NCI-H510A (cell line): ENCODE measurements around the gene P3H2.

Source experiments
- DNase-seq: peaks from one replicate; lab custom pipeline; 2025; lab: John Stamatoyannopoulos, UW

The P3H2 gene

GRCh38 chr3:190053919-190054672, 66.6 kb downstream of the P3H2 start:
- DNase-seq: no peak

DNA sequence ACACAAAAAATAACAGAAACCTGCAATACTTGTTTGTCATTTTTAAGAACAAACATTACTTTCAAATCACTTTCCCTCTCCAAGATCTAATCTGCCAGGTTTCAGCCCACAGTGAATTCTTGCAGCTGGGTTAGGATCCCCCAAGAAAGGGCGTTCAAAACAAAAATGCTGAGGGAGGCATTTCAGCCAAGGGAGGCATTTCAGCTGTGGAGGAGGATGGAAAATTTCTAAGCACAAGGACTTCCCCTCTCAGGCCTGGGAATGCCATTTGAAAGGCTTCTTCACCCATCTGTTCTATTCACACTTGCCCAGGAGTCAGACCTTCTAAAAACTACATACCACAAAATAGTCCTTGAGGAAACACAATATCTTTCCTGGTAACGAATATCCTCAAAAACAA, 69.1 kb downstream of the P3H2 start:
- no peak for DNase-seq

- no peak for DNase-seq
Measured at GRCh38 chr3:190048932-190049441, 71.7 kb downstream of the P3H2 start.

DNA sequence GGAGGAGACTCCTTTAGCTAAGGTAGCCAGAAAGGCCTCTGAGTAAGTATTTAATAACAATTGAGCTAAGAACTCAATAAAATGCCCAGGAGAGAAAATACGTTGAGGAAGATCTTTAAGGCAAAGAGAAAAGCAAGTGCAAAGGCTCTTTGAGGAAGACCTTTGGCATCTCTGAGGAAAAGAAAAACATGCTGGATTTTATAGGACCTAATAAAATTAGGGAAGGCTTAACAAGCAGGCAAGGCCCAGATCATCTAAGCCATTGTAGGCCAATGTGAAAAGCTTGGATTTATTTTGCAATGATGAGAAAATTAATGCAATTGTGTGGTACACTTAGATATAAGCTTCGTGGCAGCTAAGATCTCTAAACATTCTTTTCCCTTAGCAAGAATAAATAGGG, 75.7 kb downstream of the P3H2 start:
- DNase-seq: no peak

DNA sequence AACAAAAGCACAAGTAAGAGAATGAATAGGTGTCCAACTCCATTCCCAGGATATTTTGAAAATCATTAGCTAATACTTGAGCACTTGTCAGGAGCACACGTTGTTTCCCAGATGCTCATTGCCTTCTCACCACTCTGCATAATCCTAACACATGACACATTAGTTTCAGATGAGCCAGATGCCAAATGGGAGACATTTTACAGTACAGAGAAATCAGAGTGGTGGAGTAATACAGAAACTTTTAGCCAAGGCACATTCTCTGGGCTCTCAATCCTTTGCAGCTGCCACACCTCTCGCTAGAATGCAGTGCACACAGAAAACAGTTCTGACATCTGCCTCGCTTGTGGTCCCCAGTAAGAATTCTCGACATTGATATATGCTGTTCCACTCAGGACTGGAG, 76.6 kb downstream of the P3H2 start:
- no peak for DNase-seq

- DNase-seq: no peak
Measured at GRCh38 chr3:190043741-190044140, 77.0 kb downstream of the P3H2 start.

DNA sequence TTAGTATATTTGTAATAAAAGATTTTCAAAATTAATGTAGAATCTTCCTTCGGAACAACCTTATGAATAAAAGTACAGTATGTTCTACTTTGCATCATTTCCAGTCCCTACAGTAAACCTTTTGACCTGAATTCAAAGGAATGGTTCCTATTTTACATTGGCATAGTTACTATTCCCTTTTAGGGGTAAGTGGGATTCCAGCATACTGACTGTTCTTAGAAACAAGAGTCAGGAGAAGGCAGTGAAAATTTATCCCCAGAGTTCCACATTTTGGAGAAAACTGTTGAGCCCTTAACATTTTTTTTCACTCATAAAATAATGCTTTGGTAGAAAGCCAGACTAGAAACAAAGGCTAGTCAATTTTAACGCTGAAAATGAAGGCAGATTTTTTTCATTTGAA, 78.1 kb downstream of the P3H2 start:
- DNase-seq: no peak

GRCh38 chr3:190041333-190042041, 79.2 kb downstream of the P3H2 start:
- no peak for DNase-seq

DNA sequence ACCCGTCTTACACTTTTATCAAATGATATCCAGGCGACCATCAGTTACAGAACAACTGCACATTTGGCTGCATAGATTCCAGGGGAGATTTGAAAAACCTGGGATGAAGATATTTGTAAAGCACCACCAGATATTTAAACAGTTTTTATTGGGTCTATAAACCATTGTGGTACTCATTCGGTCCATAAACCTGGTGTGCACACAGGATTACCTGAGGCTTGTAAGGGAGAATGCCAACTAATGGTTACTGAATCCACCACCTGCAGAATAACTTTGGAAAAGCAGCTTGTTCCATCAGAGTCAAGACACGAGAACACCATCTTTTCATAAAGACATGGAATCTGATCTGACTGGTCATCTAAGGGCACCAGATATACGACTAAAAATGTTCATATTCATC, 80.6 kb downstream of the P3H2 start:
- DNase-seq: no peak

- DNase-seq: peak; percentile 36
Measured at GRCh38 chr3:190038050-190038933, 82.4 kb downstream of the P3H2 start.

DNA sequence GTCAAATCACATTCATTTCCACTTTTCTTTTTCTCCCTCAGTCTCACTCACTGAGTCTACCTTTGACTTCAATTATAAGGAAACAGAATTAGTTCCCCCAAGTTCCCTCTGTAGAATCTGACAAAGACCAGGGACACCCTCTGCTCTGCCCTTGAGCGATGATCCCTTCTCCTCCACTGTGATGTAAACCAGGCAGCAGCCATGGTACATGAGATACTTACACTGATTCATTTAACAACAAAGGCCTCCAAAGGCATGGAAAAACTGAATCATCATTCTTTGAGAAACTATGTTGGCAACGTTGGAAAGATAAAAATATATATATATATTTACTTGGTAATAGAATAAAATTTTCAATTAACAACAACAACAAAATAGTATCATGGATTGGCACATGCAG, 84.1 kb downstream of the P3H2 start:
- DNase-seq: no peak

GRCh38 chr3:190034446-190034845, 86.3 kb downstream of the P3H2 start:
- DNase-seq: no peak

DNA sequence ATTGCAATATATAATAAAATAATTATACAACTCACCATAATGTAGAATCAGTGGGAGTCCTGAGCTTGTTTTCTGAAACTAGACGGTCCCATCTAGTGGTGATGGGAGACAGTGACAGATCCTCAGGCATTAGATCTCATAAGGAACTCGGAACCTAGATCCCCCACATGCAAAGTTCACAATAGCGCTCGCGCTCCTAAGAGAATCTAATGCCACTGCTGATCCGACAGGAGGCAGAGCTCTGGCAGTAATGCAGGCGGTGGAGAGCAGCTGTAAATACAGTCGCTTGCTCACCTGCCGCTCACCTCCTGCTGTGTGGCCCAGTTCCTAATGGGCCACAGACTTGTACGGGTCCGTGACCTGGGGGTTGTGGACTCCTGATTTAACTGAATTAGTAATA, 87.8 kb downstream of the P3H2 start:
- no peak for DNase-seq

DNA sequence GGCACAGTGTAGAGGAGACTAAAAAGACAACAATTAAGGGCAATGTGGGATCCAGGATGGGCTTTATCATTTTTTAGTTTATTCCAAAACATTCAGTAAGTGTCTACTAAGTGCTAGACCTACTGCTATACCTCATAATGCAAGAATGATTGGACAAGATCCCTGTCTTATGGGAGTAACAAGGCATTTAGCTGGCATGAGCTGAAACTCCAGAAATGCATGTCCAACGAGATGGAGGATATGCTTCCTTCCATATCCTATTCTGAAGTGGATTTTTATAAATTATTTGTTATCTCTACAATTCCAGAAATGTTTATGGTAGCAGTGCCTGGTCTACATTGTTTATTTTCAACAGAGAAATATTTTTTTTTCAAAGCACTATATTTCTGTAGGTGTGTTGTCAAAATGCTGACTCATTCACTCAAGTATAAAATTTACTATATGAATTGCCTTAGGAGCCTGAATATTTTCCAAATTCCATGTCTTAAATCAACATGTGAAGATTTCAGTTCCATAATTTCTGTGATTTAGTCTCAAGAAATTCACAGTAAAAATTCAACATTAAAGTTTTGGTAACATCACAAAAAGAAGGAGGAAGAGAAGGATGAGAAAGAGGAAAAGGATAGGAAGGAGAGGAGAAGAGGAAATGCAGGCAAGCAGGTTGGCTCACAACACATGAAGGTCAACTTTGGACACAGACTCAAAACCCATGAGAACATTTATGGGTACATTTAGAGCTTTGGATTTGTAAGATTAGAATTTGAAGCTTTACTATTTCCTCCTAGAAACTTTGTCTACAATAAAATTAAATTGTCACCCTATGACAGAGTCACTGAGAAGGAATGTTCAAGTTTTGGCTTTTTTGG, 88.6 kb downstream of the P3H2 start:
- no peak for DNase-seq

- no peak for DNase-seq
Measured at GRCh38 chr3:190027116-190027515, 93.6 kb downstream of the P3H2 start.

- DNase-seq: no peak
Measured at GRCh38 chr3:190026154-190026553, 94.5 kb downstream of the P3H2 start.

DNA sequence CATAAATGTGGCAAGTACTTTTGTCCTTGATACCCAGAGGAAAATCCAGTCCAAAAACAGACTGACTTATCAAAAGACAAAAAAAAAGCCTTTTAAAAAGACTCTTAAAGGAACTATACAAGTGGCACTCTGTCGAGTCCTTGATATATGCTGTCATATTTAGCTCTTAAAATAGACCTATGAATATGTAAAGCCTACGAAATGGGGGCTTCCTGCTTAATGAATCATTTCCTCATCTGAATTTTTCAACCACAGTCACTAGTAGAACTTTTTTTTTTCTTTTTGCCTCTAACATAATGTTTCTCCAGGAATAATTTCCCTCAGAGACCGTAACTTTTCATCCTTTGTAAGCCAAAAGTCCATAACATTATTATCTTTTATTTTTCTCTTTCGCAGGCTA, 95.8 kb downstream of the P3H2 start:
- DNase-seq: no peak

DNA sequence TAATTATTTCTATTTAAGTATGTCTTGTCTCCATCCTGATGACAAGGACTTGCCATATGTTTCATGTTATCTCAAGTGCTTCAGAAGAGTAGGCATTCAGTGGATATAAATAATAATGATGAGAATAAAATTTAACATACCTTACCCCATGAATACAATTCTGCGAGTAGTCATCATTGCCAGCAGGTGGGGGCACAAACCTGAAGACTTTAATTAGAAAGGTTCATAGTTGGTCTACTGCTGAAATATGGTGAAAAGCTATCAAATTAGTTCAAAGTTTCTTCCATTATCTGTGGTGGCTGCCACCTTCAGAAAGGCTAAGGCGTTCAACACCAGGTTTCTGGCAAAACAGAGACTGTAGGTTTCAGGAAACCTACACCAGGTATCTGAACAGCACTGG, 100.9 kb downstream of the P3H2 start:
- no peak for DNase-seq

DNA sequence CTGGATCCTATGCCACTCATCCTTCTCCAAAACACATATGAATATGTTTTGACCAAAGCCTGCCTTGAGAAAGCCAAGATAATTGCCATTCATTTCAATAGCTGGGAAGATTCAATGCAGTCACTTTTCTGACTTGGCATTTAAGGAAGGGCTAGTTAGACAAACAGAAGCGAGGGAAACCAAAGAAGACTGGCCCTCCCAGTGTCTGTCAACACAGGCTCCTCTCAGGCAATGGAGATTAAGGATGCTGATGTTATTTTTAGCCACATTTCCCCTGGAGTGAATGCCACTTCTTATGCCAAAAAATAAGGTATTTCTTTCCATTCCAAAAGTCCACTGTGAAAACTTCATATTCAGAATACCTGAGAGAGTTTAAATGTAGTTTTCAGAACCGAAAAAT, 101.7 kb downstream of the P3H2 start:
- DNase-seq: no peak

DNA sequence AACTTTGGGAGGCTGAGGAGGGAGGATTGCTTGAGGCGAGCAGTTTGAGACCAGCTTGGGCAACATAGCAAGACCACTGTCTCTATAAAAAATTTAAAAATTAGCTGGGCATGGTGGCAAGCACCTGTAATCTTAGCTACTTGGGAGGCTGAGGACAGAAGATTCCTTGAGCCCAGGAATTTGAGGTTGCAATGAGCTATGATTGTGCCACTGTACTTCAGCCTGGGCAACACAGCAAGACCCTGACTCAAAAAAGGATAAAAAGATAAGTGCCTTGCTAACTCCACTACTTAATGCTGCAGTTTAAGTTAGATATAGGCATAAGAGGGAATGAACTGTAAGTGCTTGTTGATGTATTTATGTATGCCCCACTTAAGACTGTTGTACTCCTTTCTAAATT, 102.2 kb downstream of the P3H2 start:
- no peak for DNase-seq

DNA sequence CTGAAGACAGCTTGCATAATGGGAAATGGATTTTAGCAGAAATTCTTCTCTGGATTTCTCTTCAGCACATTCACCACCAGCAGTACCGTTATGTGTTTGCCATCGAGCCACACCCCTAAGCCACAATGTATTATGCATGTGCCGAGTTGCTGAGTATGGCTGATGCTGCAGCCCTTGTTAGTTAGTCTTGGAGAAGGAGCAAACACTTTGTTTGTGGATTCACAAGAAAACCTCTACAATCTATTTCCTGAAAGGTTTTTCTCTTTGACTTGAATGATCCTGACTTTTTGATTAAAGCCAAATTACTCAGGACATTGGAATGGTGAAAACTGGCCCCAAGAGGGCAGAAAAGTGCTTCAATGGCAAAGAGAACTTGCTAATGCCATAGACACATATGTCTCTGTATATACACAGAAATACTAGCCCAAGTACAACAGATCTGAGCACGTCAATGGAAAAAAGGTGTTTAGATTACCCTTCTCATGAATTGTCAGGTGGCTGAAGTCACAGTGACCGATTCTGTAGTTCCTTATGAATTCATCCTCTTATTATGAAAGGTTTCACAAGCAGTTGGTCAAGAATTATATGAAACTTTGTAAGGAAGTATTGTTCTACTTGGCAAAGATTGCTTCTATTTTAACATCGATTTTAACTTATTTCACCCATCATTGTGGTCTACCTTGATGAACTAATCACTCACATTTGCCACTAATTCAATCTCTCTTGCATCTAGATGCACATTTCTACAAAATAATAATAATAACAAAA, 103.0 kb downstream of the P3H2 start:
- DNase-seq: no peak
